Posterior cingulate gyrus (tissue), 11 donors: ENCODE measurements around the gene CTIF.
A peak's percentile ranks its signal among the peaks of the same experiment; 100 is the strongest.

Experiments
- DNase-seq, 10 donors: peaks; one replicate each; pipeline versions ENCODE4 v3.0.0 to v3.0.0-alpha.2; 2020 to 2021; ENCODE audit warnings: mixed read lengths in 3 of 10
- intact Hi-C: fragments of 100-400 bp; cut with DNase I; formaldehyde crosslinking; loops from one replicate; pipeline ENCODE4 v1.15.1; 2023

CTIF gene

GRCh38 chr18:48613589-48614404, 75.0 kb downstream of the CTIF start:
- DNase-seq: peak; percentile 68 to 97 (median 86)
- intact Hi-C loops: no loop called here

- intact Hi-C loops: no loop called here
These were observed 77.0 kb downstream of the CTIF start for GRCh38 chr18:48615566-48616401.

GRCh38 chr18:48616484-48617255, 77.8 kb downstream of the CTIF start:
- intact Hi-C loops: no loop called here
- DNase-seq: peak in 1 of 10 donors; percentile 12

More at GRCh38 chr18:48615566-48616401, 77.0 kb downstream of the CTIF start:
- DNase-seq: peak in 2 of 10 donors; percentile 79 to 80

GRCh38 chr18:48617844-48618497, 79.1 kb downstream of the CTIF start:
- intact Hi-C loops: no loop called here
- peak in 1 of 10 donors; percentile 25 for DNase-seq

- no peak for DNase-seq
- intact Hi-C loops: no loop called here
These were observed 80.2 kb downstream of the CTIF start for GRCh38 chr18:48619016-48619415.

GRCh38 chr18:48619501-48619900, 80.7 kb downstream of the CTIF start:
- DNase-seq: peak in 1 of 10 donors; percentile 64

GRCh38 chr18:48620071-48620470, 81.2 kb downstream of the CTIF start:
- intact Hi-C loops: no loop called here
- no peak for DNase-seq

More at GRCh38 chr18:48619501-48619900, 80.7 kb downstream of the CTIF start:
- intact Hi-C loops: no loop called here

- no peak for DNase-seq
- intact Hi-C loops: no loop called here
These were observed 82.4 kb downstream of the CTIF start for GRCh38 chr18:48621240-48621639.

GRCh38 chr18:48621815-48622555, 83.2 kb downstream of the CTIF start:
- peak in 1 of 10 donors; percentile 42 for DNase-seq
- intact Hi-C loops: no loop called here

- intact Hi-C loops: no loop called here
- peak in 1 of 10 donors; percentile 66 for DNase-seq
These were observed 84.1 kb downstream of the CTIF start for GRCh38 chr18:48622911-48623431.

GRCh38 chr18:48623468-48624235, 84.8 kb downstream of the CTIF start:
- peak in 1 of 10 donors; percentile 15 for DNase-seq
- intact Hi-C loops: no loop called here

- DNase-seq: no peak
- intact Hi-C loops: no loop called here
These were observed 86.0 kb downstream of the CTIF start for GRCh38 chr18:48624856-48625255.

- intact Hi-C loops: no loop called here
- DNase-seq: no peak
These were observed 88.4 kb downstream of the CTIF start for GRCh38 chr18:48627216-48627615.

GRCh38 chr18:48629730-48630324, 91.0 kb downstream of the CTIF start:
- intact Hi-C loops: no loop called here
- DNase-seq: peak in 2 of 10 donors; percentile 7 to 72

- intact Hi-C loops: no loop called here
- DNase-seq: peak in 1 of 10 donors; percentile 52
These were observed 93.0 kb downstream of the CTIF start for GRCh38 chr18:48631851-48632250.

GRCh38 chr18:48632676-48633257, 93.9 kb downstream of the CTIF start:
- peak in 1 of 10 donors; percentile 18 for DNase-seq

GRCh38 chr18:48634491-48634890, 95.7 kb downstream of the CTIF start:
- intact Hi-C loops: no loop called here
- DNase-seq: peak in 2 of 10 donors; percentile 16 to 60

More at GRCh38 chr18:48632676-48633257, 93.9 kb downstream of the CTIF start:
- intact Hi-C loops: no loop called here
